ENCODE results near the gene CDKL1. TPM values are rescaled to one million over a fixed set of nuclear protein-coding genes. Genes with fewer than 3 reads are reported as not detected.
"Not testable (repeated sequence)": the region's sequence is repeated elsewhere in the genome, so short reads cannot be mapped to it uniquely, and the experiment has no call there.

The CDKL1 gene
- total RNA-seq, 1 donor from 2014 or later = 45.8 TPM

- no peak for DNase-seq (ENCODE audit: low read depth, low spot score)
These were observed 38.8 kb downstream of the CDKL1 start for GRCh38 chr14:50357753-50358395.

DNA sequence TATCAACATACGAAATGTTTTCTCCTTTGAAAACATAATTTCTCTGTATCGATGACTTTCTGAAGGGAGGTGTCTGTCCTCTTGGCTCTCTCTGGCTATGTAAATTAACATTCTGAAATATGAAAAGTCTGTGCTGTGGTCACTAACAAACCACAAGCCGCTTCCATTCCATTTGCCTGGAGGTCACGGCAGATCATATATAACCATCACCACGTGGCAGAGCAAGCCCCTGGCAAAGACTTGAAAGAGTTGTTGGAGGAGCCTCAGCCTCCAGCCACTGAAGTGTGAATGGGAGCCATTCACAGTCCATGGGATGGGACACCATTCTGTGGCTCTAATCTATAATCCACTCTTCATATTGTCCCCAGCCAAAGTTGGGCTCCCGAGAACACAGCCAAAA, 39.6 kb downstream of the CDKL1 start:
- DNase-seq (ENCODE audit: low read depth, low spot score) = no peak

DNA sequence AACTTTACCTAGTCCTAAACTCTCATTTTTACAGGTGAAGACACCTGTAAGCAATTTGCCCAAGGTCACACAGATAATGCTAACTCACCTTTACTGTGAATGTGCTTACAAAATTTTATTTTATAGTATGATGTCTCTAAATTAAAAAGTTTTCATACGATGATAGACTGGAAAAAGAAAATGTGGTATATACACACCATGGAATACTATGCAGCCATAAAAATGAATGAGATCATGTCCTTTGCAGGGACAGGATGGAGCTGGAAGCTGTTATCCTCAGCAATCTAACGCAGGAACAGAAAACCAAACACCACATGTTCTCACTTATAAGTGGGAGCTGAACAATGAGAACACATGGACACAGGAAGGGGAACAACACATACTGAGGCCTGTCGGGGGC, 40.4 kb downstream of the CDKL1 start:
- not testable (repeated sequence) for DNase-seq (ENCODE audit: low read depth, low spot score)

DNA sequence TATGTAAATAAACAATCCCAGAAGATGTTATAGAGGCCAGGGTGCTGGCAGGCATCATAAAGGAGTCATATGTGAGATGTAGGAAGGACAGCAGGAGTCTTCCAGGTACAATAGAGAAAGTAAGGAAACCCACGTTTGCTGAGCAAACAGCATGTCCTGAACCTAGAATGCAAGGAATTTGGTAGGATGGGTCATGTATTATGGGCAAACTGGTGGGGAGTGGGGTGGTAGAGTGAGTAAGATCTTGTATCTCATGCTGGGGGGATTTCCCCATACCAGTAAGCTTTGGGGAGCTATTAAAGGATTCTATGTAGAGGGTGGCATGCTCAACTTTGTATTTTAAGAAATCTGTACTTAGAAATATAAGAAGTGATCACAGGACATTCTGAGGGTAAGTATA, 41.0 kb downstream of the CDKL1 start:
- no peak for DNase-seq (ENCODE audit: low read depth, low spot score)

GRCh38 chr14:50354527-50354926, 42.2 kb downstream of the CDKL1 start:
- no peak for DNase-seq (ENCODE audit: low read depth, low spot score)

GRCh38 chr14:50353126-50353525, 43.6 kb downstream of the CDKL1 start:
- no peak for DNase-seq (ENCODE audit: low read depth, low spot score)

DNA sequence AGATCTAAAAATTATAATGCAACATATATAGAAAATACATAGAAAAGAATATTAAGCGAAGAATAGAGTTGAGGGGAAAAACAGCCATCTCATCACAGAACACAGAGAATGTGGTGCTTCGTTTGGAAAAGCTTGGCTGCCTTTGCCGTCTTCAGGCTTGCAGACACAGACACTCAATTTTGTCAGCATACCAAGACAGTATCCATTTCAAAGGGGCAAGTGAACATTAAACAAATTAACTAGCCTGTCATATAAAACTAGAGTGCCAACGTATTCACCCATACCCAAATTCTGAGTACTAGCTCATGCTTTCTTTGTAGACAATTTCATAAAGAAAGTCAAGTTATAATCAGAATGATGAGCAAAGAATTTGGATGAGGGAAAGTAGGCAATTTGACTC, 44.1 kb downstream of the CDKL1 start:
- no peak for DNase-seq (ENCODE audit: low read depth, low spot score)

GRCh38 chr14:50350975-50351374, 45.7 kb downstream of the CDKL1 start:
- no peak for DNase-seq (ENCODE audit: low read depth, low spot score)

DNA sequence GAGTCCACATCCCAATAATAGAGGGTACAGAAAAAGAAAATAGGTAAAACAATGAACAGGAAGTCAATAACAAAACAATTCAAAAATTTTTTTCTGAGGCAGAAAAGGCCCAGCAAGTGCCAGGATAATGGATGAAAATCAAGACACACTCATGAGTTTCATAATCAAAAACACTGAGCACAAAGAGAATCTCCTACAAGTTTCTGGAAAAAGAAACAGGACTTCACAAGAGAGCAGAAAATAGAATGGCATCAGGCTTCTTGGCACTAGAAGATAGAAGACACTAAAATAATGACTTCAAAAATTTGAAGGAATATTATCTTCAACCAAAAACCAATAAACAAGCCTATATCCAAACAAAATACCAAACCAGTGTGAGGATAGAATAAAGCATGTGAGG, 47.7 kb downstream of the CDKL1 start:
- DNase-seq (ENCODE audit: low read depth, low spot score) = no peak

DNA sequence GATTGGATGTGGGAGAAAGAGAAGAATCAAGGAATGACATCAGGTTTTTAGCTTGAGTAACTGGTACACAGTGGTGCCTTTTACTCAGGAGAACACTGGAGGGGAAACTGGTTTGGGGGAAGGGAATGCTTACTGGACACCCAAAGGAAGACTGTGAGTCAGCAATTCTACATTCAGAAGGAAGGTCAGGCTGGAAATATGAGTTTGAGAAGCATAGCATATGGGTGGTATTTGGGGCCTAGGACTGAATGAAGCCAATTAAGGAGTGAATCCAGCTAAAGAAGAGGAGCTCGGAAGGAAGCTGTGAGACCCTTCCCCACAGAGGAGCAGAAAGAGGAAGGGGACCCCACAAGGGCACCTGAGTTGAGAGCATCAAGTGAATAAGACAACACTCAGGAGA, 49.2 kb downstream of the CDKL1 start:
- no peak for DNase-seq (ENCODE audit: low read depth, low spot score)

DNA sequence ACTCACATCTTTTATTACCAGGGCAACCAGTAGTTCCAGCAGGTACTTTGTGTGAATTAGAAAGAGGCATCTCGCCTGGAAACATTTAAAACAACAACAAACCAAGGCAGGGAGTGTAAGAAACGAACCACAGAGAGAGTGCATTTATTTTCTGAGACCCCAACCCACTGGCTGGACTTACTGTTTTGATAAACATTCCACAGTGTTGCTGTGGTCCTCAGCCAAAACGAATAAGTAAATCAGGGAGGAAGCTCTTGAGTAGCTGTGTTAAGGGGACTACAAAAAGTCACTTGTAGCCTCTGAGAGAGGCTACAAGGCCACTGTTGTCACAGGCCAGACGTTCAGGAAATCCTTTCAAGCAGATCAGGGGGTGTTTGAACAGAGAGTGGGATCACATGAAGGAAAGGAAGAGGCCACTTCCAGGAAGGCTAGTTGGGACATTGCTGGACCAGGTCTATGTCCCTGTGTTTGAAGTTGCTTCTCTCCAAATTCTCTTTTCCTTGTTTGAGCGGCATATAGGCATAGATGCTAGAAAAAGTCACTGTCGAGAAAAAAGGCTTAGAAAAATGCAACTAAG, 50.7 kb downstream of the CDKL1 start:
- no peak for DNase-seq (ENCODE audit: low read depth, low spot score)

DNA sequence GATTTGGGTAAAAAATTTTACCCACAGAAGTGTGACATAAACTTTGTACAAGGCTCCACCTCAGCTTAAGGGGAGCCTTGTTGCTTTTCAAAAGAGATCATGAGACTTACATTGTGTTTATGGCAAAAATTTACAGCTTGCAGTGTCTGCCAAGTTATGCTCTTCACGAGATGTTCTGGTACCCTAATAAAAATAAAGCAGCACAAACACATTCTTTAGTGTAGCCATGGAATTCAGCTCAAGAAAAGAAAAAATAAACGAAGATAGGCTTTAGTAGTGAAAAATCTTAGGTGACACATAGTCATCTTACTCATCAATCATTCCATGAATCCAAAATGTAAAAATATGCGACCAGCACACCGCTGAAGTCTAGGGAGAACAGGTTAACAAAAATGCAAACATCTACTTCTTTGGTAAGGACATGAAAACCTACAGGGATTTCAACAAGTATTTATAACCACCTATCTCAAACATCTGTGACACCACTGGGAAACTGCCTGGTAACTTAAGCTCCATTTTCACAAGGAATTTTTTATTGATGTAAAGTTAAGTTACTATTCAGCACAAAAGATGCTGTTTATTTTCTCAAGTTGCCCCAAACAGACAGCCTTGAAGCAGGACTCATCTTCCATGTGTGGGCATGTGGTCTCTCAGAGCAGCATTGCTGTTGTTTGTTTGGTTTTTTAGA, 51.7 kb downstream of the CDKL1 start:
- DNase-seq (ENCODE audit: low read depth, low spot score) = no peak

DNA sequence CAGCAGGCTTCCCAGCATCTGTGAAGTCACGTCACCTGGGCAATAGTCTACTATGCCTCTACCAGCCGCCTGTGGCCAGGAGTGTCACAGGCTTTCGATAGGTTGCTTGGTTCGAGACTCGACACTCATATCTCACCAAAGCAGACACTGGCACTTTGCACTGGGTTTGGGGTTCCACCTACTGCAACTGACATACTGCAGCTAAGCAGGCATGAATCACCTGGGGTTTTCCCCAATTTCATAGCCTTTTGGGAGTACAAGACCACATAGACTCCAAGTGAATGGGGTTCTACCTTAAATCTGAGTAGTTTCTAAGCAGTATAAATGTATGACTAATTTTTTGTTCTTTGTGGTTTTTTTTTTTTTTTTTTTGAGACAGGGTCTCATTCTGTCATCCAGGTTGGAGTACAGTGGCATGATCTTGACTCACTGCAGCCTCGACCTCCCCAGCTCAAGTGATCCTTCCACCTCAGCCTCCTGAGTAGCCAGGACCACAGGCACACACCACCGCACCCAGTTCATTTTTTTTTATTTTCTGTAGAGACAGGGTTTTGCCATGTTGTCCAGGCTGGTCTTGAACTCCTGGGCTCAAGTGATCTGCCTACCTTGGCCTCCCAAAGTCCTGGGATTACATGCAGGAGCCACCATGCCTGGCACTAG, 52.4 kb downstream of the CDKL1 start:
- no peak for DNase-seq (ENCODE audit: low read depth, low spot score)

- DNase-seq (ENCODE audit: low read depth, low spot score) = no peak
These were observed 53.2 kb downstream of the CDKL1 start for GRCh38 chr14:50343434-50343833.

DNA sequence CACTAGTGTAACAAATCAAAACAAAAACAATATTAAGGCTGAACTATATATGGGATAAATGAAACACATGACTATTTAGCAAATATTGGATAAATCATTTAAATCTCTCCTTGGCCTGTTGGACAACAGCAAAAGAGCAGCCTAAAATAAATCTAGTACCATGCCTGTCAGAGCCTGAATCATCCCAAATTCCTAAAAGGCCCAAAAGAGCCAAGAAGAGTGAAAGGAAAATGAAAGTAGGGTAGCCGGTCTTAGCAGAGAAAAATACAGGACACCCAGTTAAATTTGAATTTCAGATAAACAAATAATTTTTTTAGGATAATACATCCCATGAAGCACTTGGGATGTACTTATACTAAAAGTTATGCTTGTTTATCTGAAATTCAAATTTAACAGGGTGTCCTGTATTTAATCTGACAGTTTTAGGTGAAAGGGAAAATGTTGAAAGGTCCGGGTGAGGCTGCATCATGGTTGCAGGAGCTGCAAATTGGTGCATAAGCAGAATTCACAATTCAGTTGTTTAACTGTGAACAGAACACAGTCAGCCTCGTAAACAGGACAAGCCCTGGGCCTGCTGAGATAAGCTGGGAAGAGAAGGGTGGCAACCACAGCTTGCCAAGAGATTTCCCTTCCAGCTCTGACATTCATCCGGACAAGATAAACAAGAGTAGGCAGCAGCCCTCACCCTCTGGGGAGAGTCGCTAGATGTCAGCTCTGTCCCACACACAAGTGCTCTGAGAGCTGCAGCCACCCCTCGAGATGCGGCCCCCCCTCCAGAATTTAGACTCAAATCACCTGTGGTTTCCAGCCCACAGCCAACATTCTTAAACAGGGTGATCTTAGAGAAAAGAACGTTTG, 54.2 kb downstream of the CDKL1 start:
- DNase-seq (ENCODE audit: low read depth, low spot score) = no peak

- DNase-seq (ENCODE audit: low read depth, low spot score) = no peak
These were observed 55.7 kb downstream of the CDKL1 start for GRCh38 chr14:50340963-50341362.

DNA sequence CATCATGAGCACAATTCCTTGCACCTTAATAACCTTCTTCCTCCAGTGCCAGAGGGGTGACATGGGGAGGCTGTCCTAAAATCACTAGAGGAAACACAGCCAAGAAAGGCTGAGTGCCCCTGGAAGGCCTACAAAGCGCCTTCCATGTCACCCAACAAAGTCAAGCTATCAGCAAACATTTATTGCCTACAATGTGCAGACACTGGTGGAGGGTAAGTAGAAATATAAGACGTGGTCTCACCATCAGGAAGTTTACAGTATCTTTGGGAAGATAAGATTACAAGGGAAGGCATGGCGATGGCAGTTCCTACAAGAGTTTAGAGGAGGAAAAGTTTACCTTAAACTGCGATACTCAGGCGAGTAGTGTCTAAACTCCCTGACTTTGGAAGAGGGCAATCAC, 56.6 kb downstream of the CDKL1 start:
- DNase-seq (ENCODE audit: low read depth, low spot score) = no peak

- DNase-seq (ENCODE audit: low read depth, low spot score) = no peak
These were observed 57.4 kb downstream of the CDKL1 start for GRCh38 chr14:50339178-50339804.

- DNase-seq (ENCODE audit: low read depth, low spot score) = no peak
These were observed 58.1 kb downstream of the CDKL1 start for GRCh38 chr14:50338587-50338986.

GRCh38 chr14:50335989-50336824, 60.5 kb downstream of the CDKL1 start:
- DNase-seq (ENCODE audit: low read depth, low spot score) = no peak
